Glutamatergic neuron (in vitro differentiated cells): ENCODE data around the gene LHX2. TPM values are rescaled to one million over a fixed set of nuclear protein-coding genes. Genes with fewer than 3 reads are reported as not detected.

Experiments
- DNase-seq: peaks from one replicate; pipeline ENCODE4 v3.0.0; 2022
- H3K27ac Mint-ChIP-seq: one replicate; pipeline ENCODE4 v1.8.0; 2020; ENCODE audit warnings: mild to moderate bottlenecking, mixed read lengths, inconsistent platforms; ENCODE audit not compliant: unreplicated experiment
- H3K27me3 Mint-ChIP-seq: one replicate; pipeline ENCODE4 v1.8.0; 2020; ENCODE audit warnings: mild to moderate bottlenecking, moderate library complexity, mixed read lengths, inconsistent platforms; ENCODE audit not compliant: unreplicated experiment
- H3K36me3 Mint-ChIP-seq: one replicate; pipeline ENCODE4 v1.8.0; 2020; ENCODE audit warnings: mild to moderate bottlenecking, mixed read lengths, inconsistent platforms; ENCODE audit not compliant: unreplicated experiment
- H3K4me1 Mint-ChIP-seq: one replicate; pipeline ENCODE4 v1.8.0; 2020; ENCODE audit warnings: mild to moderate bottlenecking, low read depth, mixed read lengths, inconsistent platforms; ENCODE audit not compliant: unreplicated experiment
- H3K4me3 Mint-ChIP-seq: one replicate; pipeline ENCODE4 v1.8.0; 2020; ENCODE audit warnings: mild to moderate bottlenecking, mixed read lengths, inconsistent platforms; ENCODE audit not compliant: unreplicated experiment
- H3K9me3 Mint-ChIP-seq: one replicate; pipeline ENCODE4 v1.8.0; 2020; ENCODE audit warnings: mild to moderate bottlenecking, moderate library complexity, mixed read lengths, inconsistent platforms; ENCODE audit not compliant: unreplicated experiment
- long read RNA-seq: library from polyadenylated mRNA; unstranded; transcript quantifications from one replicate; pipeline ENCODE4 v2.0.0, GENCODE V29; 2020; ENCODE audit not compliant: unreplicated experiment
- total RNA-seq: library from RNA; stranded (reverse); fragmentation: NEBNext Ultra II Directional; extraction: Animal tissue kit (Norgen Biotek cat#: 25700); gene quantifications from one replicate; pipeline ENCODE4 v1.2.1, GENCODE V29; 2021; ENCODE audit not compliant: unreplicated experiment
- TF ChIP-seq, protein P1 (sequence below): fragments of 200-600 bp; sonication (generic); IDR thresholded peaks from one replicate; pipeline ENCODE4 v1.5.0; 2021; ENCODE audit not compliant: partially characterized antibody, unreplicated experiment

LHX2 gene, protein sequence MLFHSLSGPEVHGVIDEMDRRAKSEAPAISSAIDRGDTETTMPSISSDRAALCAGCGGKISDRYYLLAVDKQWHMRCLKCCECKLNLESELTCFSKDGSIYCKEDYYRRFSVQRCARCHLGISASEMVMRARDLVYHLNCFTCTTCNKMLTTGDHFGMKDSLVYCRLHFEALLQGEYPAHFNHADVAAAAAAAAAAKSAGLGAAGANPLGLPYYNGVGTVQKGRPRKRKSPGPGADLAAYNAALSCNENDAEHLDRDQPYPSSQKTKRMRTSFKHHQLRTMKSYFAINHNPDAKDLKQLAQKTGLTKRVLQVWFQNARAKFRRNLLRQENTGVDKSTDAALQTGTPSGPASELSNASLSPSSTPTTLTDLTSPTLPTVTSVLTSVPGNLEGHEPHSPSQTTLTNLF
- 6.7 TPM for total RNA-seq
- long read RNA-seq, partial matches to known transcripts, result 2 of 2 reads
- long read RNA-seq, other reads (novel, unspliced or antisense), result 0 of 2 reads

DNA sequence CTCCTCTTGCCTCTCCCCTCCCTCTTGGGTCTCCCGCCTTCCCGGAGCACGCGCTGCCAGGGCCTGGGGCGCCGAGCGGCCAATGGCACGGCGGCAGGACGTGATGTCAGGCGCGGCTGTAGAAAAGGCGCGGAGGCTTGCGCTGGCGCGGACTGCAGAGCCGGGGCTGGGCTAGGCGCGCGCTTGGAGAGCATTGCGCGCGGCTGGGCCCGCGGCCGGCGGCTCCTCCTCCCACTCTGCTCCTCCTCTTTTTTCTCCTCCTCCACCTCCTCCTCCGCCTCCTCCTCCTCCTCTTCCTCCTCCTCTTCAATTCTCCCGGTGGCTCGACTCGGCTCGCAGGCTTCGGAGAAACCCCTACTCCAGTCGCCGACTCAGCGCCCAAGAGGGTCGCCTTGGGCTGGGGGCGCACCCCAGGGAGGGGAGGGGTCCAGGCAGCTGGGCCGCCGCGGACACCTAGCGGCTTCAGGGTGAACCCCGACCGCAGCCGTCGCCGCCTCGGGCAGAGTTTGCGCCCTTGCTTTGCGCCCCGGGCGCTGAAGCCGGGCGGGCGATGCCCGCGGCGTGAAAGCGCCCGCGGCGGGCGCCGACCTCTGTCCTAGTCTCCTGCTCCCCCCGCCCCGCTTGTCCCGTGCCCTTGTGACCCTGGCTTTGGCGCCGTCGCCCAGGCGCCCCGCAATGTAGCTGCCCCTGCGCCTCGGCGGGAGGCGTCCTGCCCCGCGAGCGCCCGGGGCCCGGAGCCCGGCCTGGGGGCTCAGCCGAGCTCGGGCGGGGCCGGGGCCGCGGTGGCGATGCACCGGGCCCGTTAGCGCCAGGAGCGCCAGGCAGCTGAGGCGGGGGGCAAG, at the start of gene LHX2:
Gene LHX2 (plus strand): TSS at position 309 of the 842 bp plus-strand sequence. CDS start 581 bp downstream, outside the sequence.
- Mint-ChIP-seq H3K4me1 (peaks cover 23% of the 10 kb centered on the region), H3K9me3 (peaks cover 16% of the 10 kb centered on the region), H3K27me3 (peaks cover 44% of the 10 kb centered on the region), H3K36me3 (no peaks in the 10 kb centered on the region), H3K27ac (no peak within 1 kb of the TSS), H3K4me3 (peak within 1 kb of the TSS; percentile 76)
- peak; percentile 86 for DNase-seq
- TF ChIP-seq, protein P1, sequence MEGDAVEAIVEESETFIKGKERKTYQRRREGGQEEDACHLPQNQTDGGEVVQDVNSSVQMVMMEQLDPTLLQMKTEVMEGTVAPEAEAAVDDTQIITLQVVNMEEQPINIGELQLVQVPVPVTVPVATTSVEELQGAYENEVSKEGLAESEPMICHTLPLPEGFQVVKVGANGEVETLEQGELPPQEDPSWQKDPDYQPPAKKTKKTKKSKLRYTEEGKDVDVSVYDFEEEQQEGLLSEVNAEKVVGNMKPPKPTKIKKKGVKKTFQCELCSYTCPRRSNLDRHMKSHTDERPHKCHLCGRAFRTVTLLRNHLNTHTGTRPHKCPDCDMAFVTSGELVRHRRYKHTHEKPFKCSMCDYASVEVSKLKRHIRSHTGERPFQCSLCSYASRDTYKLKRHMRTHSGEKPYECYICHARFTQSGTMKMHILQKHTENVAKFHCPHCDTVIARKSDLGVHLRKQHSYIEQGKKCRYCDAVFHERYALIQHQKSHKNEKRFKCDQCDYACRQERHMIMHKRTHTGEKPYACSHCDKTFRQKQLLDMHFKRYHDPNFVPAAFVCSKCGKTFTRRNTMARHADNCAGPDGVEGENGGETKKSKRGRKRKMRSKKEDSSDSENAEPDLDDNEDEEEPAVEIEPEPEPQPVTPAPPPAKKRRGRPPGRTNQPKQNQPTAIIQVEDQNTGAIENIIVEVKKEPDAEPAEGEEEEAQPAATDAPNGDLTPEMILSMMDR, result peak; percentile 34

DNA sequence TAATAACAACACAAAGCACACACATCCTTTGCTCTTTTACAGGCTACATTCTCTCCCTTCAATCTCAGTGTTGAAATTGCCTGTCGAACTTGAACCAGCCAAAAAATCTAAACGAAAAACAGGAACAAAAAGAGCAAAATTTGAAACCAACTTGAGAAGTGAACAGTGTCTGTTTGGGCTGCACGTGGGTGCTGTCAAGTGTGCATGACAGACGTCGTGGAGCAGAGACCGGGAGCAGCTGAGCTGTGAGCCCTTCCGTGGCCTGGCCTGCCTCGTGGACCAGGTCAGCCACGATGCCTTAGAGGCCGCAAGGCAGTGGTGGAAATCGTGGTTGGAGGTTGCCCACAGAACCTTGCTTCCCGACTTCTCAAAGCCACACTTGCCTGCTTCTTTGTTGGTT, 46.8 kb upstream of the LHX2 start:
- H3K36me3 Mint-ChIP-seq, result no peaks in the 10 kb centered on the region
- peaks cover 1% of the 10 kb centered on the region for H3K9me3 Mint-ChIP-seq
- H3K4me3 Mint-ChIP-seq, result no peak overlapping the region
- H3K4me1 Mint-ChIP-seq, result no peaks in the 10 kb centered on the region
- peaks cover 4% of the 10 kb centered on the region for H3K27me3 Mint-ChIP-seq
- H3K27ac Mint-ChIP-seq, result no peak overlapping the region
- TF ChIP-seq, protein P1, result no peak
- DNase-seq, result no peak

DNA sequence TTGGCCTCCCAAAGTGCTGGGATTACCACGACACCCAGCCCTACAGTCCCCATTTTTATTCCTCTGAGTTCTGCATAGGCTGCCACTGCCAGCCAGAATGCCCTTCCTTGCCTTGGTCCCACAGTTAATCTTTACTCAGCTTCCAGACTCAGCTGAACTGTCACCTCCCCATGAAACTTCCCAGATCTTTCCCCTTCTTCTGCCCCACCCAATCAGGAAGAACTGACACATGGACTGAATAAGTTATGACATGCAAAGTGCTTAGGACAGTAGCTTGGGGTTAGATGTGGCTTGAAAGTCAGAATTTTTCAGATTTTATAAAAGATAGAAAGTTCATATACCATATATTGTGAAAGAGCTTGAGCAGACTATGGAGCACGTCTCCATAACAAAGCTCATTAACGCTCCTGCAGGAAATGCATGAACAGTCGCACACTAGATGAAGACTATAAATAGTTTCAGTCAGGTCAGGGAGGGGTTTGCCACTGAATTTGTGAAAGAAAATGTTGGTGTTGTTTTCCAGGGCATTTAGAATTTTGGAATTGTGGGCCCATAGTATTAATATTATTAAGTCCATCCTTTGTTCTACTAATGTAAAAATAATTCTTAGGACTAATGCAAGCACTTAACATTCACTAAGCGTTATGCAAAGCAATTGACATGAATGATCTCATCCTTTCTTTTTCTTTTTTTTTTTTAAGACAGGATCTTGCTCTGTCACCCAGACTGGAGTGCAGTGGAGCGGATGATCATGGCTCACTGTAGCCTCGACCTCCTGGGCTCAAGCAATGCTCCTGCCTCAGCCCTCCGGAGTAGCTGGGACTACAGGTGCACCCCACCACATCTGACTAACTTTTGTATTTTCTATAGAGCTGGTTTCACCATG, 45.5 kb upstream of the LHX2 start:
- TF ChIP-seq, protein P1, result no peak
- Mint-ChIP-seq H3K27me3 (peaks cover 4% of the 10 kb centered on the region), H3K27ac (no peak overlapping the region), H3K9me3 (peaks cover 1% of the 10 kb centered on the region), H3K4me3 (no peak overlapping the region), H3K4me1 (no peaks in the 10 kb centered on the region), H3K36me3 (no peaks in the 10 kb centered on the region)
- DNase-seq, result no peak

DNA sequence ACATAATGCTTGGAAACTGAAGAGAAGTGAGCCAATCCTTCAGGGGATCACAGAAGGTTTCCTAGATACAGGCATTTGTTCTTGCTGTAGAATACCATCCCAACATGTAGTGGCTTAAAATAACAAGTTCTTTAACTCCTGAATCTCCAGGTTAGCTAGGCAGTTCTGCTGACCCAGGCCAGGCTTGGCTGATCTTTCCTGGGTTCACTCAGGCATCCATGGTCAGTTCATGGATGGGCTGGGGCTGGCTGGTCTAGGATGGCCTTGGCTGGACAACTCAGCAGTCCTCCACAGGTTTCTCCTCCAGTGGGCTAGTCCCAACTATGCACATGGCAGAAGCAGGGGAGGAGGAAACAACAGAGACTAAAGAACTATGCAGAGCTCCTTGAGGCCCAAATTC, 44.2 kb upstream of the LHX2 start:
- Mint-ChIP-seq H3K27ac (no peak overlapping the region), H3K36me3 (no peaks in the 10 kb centered on the region), H3K9me3 (peaks cover 1% of the 10 kb centered on the region), H3K4me3 (no peak overlapping the region), H3K4me1 (no peaks in the 10 kb centered on the region), H3K27me3 (peaks cover 4% of the 10 kb centered on the region)
- DNase-seq, result no peak
- TF ChIP-seq, protein P1, result no peak
